Measurements from ENCODE around the gene PIGZ.

PIGZ gene

GRCh38 chr3:197001106-197001971, 32.7 kb upstream of the PIGZ start:
- no peak for DNase-seq (ENCODE audit: low read depth)

- DNase-seq (ENCODE audit: low read depth) = no peak
Measured at GRCh38 chr3:197000211-197000610, 31.6 kb upstream of the PIGZ start.

DNA sequence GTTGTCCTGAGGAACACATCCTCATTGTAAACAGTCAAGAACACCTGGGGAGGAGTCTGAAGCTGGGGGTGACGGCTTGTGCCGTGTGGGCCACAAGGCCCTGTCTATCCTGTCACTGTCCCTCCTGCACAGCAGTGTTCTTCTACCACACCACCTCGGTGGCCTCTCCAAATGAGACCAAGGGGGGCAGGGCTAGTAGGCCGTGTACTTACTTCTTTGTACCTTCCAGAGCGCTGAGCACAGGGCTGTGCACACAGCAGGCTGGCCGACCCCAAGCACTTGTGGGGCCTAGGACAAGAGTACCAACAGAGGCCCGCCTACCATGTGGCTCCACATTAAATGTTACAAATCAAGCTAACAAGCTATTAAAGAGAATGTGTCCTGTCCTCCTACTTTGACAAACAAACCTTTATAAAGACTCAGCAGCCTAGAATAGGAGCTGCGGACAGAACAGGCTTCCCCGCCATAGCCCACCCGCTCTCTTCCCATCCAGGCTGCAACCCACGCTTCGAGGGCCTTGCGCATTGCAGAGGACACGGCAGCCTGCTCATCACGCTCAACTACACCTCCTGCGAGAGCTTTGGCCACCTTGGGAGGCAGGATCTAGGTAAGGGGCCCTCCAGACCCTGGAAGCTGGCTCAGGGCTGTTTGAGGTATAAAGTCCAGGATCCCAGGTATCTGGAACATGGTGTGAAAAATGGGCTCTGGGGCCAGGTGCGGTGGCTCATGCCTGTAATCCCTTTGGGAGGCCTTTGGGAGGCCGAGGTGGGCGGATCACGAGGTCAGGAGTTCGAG, 30.5 kb upstream of the PIGZ start:
- DNase-seq (ENCODE audit: low read depth) = no peak

- DNase-seq (ENCODE audit: low read depth) = no peak
Measured at GRCh38 chr3:196997311-196997710, 28.7 kb upstream of the PIGZ start.

DNA sequence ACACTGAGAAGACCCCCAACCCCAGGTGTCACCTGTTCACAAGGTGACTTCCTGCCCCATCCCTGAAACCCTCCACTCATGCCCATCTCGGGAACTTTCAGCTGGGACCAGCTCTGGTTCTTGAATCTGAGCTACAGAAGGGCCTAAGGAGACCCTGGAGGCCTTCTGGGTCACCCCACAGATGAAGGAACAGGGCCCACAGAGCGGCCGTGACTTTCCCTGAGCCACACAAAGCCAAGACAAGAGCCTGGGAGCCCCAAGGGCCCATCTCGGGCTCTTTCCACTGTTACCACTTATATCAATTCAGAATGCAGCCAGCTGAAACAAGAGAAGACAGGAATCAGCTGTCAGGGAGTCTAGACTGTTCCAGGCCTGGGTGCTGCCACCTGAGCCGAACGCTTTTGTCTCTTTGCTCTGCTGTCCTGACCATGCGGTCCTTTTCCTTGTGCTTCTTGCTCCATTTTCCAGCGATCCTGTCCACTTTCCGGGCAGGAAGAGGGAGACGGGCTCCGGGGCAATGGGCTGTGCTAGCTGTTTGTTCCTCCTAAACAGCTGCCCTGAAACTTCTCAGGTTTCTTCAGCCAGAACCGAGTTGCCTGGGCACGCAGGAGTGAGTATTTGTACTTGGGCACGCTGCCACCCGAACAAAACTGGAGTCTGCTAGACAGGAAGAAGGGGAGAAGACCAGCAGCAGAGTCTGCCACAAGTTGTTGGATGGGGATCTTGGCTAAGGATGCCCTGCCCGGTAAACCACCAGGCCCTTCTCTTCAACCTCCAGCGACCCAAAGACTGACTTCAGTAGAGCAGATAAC, 28.0 kb upstream of the PIGZ start:
- DNase-seq (ENCODE audit: low read depth) = no peak

- DNase-seq (ENCODE audit: low read depth) = no peak
Measured at GRCh38 chr3:196995646-196996355, 27.2 kb upstream of the PIGZ start.

DNA sequence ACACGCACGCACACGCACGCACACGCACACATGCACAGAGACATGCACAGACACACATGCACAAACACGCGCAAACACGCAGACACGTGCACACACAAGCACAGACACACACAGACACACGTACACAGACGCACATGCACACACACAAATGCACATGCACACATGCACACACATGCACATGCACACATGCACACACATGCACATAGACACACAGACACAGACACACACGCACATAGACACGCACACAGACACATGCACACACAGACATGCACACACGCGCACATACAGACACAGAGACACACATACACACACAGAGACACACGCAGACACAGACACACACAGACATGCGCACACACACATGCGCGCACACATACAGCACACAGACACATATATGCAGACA, 26.4 kb upstream of the PIGZ start:
- no peak for DNase-seq (ENCODE audit: low read depth)

GRCh38 chr3:196994056-196994455, 25.4 kb upstream of the PIGZ start:
- no peak for DNase-seq (ENCODE audit: low read depth)

- no peak for DNase-seq (ENCODE audit: low read depth)
Measured at GRCh38 chr3:196992461-196993065, 23.9 kb upstream of the PIGZ start.

- DNase-seq (ENCODE audit: low read depth) = no peak
Measured at GRCh38 chr3:196991581-196992460, 23.2 kb upstream of the PIGZ start.

DNA sequence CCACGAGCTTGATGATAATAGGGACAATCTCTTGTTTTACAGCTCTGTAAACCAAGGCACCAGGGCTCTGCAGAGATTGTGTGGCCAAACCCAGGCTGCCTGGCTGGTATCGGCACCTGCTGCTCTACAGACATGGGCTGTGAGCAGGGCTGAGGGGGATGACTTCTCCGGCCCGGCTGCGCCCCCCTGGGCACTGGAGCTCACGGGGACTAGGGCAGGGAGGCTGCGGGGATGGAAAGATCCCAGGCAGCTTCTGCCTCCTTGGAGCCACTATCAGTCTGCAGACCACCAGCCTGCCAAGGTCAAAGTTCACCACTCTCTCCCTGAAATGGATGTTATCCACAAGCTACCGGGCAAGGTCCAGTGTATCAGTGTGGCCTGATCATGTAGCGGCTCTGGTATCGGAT, 22.0 kb upstream of the PIGZ start:
- no peak for DNase-seq (ENCODE audit: low read depth)

DNA sequence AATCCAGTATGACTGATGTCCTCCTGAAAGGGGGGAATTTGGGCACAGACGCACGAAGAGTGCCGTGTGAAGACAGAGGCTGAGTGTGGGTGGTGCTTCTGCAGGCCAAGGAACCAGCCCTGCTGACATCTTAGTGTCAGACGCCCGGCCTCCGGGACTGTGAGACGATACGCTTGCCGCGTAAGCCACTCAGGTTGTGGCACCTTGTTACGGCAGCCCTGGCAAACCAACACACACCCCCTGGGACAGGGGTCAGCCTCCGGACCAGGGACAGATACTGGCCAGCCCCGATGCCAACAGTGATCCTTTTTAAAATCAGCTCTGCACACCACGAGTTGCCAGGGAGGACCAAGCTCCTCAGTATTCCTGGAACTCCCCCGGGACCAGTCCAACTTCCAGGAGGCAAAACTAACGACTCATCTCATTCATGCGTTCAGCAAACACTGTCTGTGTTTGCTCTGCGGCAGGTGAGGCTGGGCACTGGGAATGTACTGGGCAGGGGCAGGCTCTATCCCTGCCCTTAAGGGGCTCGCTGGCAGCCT, 21.2 kb upstream of the PIGZ start:
- DNase-seq (ENCODE audit: low read depth) = no peak

- no peak for DNase-seq (ENCODE audit: low read depth)
Measured at GRCh38 chr3:196988241-196989029, 19.8 kb upstream of the PIGZ start.

DNA sequence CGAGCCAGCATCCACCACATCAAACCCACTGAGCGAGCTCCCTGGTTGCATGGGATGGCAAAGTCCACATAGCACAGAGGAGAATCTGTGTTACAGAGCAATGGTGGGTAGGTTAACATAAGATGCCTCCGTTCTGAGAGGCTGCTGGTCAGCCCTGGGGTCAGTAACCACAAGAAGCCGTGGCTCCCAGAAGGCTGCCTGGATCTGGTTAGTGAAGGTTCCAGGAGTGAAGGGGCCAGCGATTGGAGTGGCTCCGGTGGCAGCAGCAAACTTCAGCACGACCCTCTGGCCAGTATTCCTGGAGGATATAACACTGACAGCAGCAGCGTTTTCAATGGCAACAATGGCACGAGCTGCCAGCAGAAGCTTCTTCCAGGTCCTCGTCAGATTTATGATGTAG, 18.4 kb upstream of the PIGZ start:
- DNase-seq (ENCODE audit: low read depth) = no peak

- no peak for DNase-seq (ENCODE audit: low read depth)
Measured at GRCh38 chr3:196985954-196986885, 17.6 kb upstream of the PIGZ start.

DNA sequence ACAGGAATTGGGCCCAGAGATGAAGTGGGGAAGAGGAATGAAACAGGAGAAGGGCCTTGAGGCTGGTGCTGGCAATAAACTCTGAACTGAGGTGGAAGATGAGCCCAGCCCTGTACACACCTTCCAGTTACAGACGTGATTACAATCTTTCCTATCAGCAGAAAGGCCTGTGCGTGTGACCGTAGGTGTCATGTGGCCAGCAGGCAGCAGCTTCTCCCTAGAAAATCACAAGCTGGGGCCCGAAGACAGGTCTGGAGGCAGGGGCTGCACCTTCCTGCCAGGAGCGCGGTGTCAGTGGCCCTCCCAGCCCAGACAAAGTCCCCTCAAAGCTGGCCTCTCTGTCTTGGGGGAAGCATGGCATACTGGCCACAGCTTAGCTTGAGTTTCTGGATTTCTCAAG, 16.7 kb upstream of the PIGZ start:
- DNase-seq (ENCODE audit: low read depth) = no peak

DNA sequence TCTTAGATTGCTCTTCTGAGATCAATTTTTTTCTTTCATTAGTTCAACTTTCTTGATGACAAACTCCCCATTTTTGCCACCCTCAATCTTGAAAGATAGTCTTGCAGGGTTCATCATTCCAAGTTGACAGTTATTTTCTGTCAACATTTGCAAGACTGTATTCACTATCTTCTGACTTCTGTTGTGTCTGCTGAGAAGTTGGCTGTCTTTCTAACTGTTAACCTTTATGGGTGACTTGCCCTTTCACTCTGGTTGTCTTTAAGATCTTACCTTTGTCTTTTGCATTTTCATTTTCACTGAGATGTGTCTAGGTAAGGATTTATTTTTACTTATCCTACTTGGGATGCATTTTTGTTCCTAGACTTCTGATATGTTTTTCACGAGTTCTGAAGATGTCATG, 14.6 kb upstream of the PIGZ start:
- DNase-seq (ENCODE audit: low read depth) = no peak

GRCh38 chr3:196981657-196982056, 13.0 kb upstream of the PIGZ start:
- no peak for DNase-seq (ENCODE audit: low read depth)

Measured in activated T-cell treated with anti-CD3 and anti-CD28 coated beads for 24 hours (primary cell).